ENCODE data around the gene DMRT2. TPM values are rescaled to one million over a fixed set of nuclear protein-coding genes. Genes with fewer than 3 reads are reported as not detected.

Gene DMRT2
- total RNA-seq, 1 donor from 2014 or later, result 0.17 TPM

DNA sequence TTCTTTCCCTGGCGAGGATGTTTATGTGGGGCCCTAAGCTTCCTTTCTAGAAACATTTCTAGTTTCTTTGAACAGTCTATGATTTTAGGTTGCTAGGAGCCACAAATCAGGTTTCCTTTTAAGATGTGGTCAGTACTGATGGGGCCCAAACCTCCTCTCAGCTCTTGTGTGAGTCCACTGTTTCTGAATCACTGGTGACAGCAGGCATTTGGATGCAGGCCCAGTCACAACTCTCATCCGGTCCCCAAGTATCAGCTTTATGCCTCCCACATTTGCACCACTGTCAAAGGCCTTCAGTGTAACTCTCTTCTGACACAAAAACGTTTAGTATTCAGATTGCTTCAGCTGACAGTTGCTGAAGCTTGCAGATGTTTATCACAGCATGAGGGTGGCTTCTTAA is 7.8 kb downstream of the DMRT2 start:
- no peak for DNase-seq (ENCODE audit: low read depth)
- TF ChIP-seq, protein P1, sequence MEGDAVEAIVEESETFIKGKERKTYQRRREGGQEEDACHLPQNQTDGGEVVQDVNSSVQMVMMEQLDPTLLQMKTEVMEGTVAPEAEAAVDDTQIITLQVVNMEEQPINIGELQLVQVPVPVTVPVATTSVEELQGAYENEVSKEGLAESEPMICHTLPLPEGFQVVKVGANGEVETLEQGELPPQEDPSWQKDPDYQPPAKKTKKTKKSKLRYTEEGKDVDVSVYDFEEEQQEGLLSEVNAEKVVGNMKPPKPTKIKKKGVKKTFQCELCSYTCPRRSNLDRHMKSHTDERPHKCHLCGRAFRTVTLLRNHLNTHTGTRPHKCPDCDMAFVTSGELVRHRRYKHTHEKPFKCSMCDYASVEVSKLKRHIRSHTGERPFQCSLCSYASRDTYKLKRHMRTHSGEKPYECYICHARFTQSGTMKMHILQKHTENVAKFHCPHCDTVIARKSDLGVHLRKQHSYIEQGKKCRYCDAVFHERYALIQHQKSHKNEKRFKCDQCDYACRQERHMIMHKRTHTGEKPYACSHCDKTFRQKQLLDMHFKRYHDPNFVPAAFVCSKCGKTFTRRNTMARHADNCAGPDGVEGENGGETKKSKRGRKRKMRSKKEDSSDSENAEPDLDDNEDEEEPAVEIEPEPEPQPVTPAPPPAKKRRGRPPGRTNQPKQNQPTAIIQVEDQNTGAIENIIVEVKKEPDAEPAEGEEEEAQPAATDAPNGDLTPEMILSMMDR (IDR thresholded peaks at IDR 0.05; ENCODE audit: insufficient read depth, low read length, poor library complexity, severe bottlenecking), result no peak
- Histone ChIP-seq H3K4me3 (ENCODE audit: low read depth, low read length) (no peak overlapping the region), H3K27me3 (ENCODE audit: control insufficient read depth, insufficient read depth, low read length) (peaks cover 17% of the 10 kb centered on the region), H3K36me3 (ENCODE audit: control insufficient read depth, insufficient read depth, low read length) (no peaks in the 10 kb centered on the region)

DNA sequence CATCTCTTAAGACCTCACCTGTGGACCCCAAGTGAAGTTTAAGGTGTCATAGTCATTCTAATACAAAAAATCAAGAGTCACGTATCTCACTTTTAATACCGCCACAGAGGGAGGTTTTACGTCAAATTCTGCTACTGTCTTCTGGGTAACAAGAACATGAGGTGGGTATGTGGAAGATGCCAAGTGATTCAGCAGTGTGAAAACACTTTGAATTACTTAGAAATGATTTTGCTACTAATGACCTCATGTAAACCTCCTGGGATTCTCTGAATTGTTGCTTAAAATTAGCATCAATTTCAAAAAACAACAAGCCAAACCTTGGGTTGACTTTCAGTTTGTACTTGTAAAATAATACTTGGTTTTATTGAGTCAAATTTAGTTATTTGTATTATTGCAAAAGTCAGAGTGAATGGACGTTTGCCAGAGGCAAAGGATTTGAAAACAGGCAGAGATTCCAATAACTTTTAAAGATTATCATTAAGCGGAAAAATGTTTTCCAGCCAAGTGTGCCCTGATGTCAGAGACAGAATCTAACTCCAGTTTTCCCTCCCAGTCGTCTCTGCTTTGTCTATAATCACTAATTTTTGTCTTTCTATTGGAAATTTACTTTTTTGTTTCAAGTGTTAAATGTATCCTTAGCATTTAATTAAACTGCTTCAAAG is 8.8 kb downstream of the DMRT2 start:
- Histone ChIP-seq H3K36me3 (ENCODE audit: control insufficient read depth, insufficient read depth, low read length) (no peaks in the 10 kb centered on the region), H3K27me3 (ENCODE audit: control insufficient read depth, insufficient read depth, low read length) (peaks cover 7% of the 10 kb centered on the region), H3K4me3 (ENCODE audit: low read depth, low read length) (no peak overlapping the region)
- TF ChIP-seq, protein P1 (IDR thresholded peaks at IDR 0.05; ENCODE audit: insufficient read depth, low read length, poor library complexity, severe bottlenecking), result no peak
- DNase-seq (ENCODE audit: low read depth), result no peak

DNA sequence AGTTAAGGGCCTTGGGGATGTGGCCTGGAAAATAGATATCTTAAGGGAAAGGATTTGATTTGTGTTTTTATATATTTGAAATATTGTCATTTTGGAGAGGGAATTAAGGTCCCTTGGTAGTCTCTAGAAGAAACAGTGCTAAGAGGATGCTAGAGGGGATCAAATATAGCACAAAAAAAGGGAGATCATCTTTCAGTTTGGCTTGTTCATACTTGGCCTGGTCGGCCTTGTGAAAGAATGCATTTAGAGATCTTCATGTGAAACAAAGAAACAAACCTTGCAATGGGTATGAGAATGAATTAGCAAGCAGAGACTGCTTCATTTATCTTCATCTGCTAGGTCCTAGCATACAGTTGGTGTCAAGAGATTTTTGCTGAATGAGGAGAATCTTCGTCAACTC is 15.0 kb downstream of the DMRT2 start:
- H3K27me3 ChIP-seq (ENCODE audit: control insufficient read depth, insufficient read depth, low read length), result no peaks in the 10 kb centered on the region
- TF ChIP-seq, protein P1 (IDR thresholded peaks at IDR 0.05; ENCODE audit: insufficient read depth, low read length, poor library complexity, severe bottlenecking), result no peak
- no peak overlapping the region for H3K4me3 ChIP-seq (ENCODE audit: low read depth, low read length)
- no peak for DNase-seq (ENCODE audit: low read depth)
- no peaks in the 10 kb centered on the region for H3K36me3 ChIP-seq (ENCODE audit: control insufficient read depth, insufficient read depth, low read length)

DNA sequence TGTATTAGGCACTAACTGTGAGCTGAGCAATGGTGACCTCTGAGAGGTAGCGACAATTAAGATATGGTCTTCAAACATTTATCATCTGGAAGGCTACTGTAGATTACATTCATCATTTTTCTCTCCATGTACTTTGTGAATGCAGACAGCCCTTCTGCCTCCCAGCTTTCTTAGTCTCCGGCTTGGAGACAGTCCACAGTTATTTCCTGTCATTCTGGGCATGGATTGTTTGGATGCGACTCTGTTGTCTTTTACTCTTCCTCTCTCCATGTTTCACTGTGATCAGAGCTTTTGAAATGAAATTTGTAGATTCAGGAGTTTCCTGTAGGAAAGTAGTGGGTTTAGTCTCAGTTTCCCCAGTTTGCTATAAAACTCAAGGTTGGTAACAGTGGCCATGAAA is 20.5 kb downstream of the DMRT2 start:
- TF ChIP-seq, protein P1 (IDR thresholded peaks at IDR 0.05; ENCODE audit: insufficient read depth, low read length, poor library complexity, severe bottlenecking), result no peak
- Histone ChIP-seq H3K27me3 (ENCODE audit: control insufficient read depth, insufficient read depth, low read length) (no peaks in the 10 kb centered on the region), H3K36me3 (ENCODE audit: control insufficient read depth, insufficient read depth, low read length) (no peaks in the 10 kb centered on the region), H3K4me3 (ENCODE audit: low read depth, low read length) (no peak overlapping the region)
- no peak for DNase-seq (ENCODE audit: low read depth)

DNA sequence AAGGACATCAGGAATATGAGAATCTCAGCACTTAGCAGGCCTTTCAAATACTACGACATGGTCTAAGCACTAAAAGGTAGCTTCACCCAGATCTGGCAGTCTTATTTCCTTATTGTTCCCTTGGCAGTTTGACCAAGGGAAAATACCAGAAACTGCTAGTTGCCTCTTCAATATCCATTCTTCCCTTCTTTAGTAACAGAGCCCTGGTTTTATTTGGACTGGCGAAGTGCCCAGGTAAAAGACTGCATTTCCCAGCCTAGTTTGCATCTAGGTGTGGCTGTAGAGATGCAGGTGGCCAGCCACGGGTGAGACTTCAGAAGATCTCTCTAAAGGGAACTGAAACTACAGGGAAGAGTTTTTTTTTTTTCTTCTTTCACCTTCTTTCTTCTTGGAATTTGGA is 21.6 kb downstream of the DMRT2 start:
- TF ChIP-seq, protein P1 (IDR thresholded peaks at IDR 0.05; ENCODE audit: insufficient read depth, low read length, poor library complexity, severe bottlenecking), result no peak
- DNase-seq (ENCODE audit: low read depth), result no peak

DNA sequence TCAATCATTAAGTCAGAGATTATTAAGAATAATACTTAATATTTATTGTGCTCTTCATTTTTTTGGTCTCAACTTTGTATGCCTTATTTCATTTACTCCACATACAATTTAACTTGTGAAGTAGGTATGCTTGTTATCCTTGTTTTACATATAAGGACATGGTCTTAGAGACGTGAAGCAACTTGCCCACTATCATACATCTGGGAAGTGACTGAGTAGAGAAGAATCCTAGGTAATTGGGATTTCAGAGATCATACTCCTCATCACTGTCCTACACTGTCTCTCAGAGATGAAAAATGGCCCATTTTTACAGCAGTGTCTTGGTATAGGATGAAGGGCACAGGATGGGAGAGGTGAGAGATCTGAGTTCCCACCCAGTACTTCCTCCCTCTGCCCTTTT is 23.3 kb downstream of the DMRT2 start:
- Histone ChIP-seq H3K27me3 (ENCODE audit: control insufficient read depth, insufficient read depth, low read length) (no peaks in the 10 kb centered on the region), H3K36me3 (ENCODE audit: control insufficient read depth, insufficient read depth, low read length) (no peaks in the 10 kb centered on the region), H3K4me3 (ENCODE audit: low read depth, low read length) (no peak overlapping the region)
- TF ChIP-seq, protein P1 (IDR thresholded peaks at IDR 0.05; ENCODE audit: insufficient read depth, low read length, poor library complexity, severe bottlenecking), result no peak
- no peak for DNase-seq (ENCODE audit: low read depth)

More for the DNA sequence above, 21.6 kb downstream of the DMRT2 start:
- no peak overlapping the region for H3K4me3 ChIP-seq (ENCODE audit: low read depth, low read length)
- H3K36me3 ChIP-seq (ENCODE audit: control insufficient read depth, insufficient read depth, low read length), result no peaks in the 10 kb centered on the region
- no peaks in the 10 kb centered on the region for H3K27me3 ChIP-seq (ENCODE audit: control insufficient read depth, insufficient read depth, low read length)

Data from kidney epithelial cell (primary cell).